ENCODE results near the gene TOX3.

TOX3 gene

DNA sequence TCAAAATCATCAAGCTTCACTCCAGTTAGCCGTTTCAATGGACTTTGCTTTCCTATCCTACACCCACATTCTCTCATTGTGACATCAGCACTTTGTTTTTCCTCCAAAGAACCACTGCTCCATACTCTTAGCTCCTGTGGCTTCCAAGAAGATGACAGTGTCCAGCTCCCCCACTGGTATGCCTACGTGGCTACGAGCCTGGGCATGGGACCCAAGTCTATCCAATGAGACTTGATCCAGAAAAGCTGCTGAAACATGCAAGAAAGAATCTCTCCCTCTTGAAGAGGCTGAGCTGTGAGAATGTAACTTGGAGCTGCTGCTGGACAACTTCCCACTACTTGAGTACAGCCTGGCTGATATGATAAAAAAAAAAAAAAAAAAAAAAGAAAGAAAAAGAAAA lies 9.4 kb downstream of the TOX3 start:
- no peak for DNase-seq (ENCODE audit: low spot score)

DNA sequence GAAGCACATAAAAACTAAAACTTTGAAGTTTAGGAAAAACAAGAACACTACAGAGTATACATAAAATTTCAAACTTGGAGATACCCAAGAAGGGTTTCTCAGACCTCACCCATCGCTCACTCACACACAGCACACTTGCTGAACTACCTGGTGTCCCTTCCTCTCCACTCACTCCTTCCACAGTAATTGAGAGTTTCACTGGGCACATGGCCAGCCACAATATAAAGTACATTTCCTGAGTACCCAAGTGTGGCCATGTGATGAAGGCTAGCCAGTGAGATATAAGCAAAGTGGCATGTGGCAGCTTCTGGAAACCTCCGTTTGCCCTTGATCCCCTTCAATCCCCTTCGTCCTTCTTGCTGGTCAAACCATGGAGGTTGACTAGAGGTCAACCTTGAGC lies 11.9 kb downstream of the TOX3 start:
- no peak for DNase-seq (ENCODE audit: low spot score)

DNA sequence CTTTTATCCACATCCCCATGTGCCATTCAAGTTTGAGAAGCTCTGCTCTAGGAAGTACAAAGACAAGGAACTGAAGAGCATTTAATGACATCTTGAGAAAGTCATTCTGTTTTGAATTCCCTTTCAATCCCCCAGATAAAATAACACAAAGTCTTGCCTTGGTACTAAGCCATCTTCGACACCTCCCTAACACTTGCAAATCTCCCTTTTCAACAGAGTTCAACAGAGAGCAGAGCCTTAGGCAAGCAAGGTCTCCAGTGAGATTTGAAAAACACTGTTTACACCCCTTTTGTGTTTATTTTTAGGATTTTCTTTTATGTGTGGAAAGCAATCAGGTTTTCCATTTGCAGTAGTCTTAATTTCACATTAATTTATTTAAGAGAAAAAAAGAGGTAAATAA lies 13.6 kb downstream of the TOX3 start:
- DNase-seq (ENCODE audit: low spot score): no peak

DNA sequence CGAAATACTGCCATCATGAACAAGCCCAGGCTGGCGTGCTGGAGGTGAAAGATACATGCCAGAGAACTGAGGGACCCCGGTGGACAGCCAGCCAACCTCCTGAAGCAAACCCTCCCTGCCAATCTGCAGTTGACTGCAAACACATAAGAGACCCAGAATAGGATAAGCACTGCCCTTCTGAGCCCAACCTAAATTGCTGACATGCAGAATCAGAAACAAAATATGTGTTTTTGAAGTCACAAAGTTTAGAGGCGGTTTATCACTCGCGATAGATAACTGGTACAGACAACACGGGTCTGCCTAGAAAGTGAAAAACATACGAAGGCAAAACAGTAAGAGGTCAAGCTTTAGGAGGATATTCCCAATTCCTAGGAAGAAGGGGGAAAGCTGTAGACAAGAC lies 14.6 kb downstream of the TOX3 start:
- no peak for DNase-seq (ENCODE audit: low spot score)

DNA sequence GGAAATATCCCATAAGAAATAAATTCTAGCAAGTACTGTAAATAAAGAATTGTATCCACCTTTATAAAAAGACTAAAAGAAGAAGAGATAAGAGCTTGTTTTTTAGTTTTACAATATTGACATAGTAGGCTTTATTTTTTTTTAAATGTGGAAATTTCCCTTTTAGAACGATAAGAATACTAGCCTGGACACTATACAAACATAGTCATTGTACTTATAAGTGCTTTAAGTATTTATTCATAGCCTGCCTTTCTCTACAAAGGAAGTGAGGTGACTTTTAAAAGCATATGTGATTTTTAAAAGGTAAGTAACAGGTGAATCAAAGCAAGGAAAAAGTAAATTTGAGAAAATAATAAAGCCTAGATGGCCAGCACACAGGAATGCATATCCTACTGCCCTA lies 17.7 kb downstream of the TOX3 start:
- no peak for DNase-seq (ENCODE audit: low spot score)

DNA sequence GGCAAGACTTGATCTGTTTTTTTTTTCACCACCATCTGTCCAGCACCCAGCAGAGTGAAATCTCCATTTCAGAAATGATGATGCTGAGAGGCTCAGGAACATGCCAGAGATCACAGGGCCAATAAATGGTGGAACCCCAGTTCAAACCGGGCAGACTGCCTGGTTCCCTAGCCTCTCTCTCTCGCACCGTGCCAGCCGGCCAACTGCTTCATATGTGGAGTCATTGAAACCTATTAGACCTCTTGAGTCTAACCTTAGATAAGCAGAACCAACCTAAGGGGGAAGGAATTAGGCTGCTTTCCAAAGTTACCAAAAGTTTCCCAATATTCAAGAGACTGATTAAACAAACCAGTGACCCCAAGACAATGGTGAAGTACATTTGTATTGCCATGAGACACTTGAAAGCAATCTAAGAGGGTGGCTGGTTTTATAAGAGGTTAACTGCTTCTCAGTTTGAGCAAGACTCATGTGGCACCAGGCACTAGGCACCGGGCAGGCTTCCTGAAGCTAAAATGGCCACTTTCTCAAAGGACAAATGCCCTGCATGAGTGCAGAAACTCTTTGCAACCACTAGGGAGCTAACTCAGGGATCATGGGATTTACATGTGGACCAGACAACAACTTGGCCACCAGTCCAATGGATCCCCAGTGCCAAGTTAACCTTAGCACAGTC lies 18.4 kb downstream of the TOX3 start:
- no peak for DNase-seq (ENCODE audit: low spot score)

DNA sequence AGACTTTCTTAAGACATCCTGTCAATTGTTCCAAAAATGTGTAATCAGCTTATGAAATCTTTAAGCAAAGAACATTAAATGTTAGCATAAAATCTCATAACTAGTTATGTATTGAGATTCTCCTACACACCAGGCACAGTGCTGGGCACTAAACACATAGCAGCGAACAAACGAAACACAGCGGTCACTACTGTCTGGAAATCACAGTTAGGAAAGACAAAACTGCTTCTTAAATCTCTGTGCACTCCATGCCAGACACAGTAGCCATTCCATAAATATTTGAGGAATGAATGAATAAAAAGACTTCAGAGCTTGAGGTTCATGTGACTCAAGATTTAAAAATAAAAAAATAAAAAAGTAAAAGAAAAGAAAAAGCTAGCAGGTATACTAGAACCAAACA lies 20.1 kb downstream of the TOX3 start:
- DNase-seq (ENCODE audit: low spot score): no peak

DNA sequence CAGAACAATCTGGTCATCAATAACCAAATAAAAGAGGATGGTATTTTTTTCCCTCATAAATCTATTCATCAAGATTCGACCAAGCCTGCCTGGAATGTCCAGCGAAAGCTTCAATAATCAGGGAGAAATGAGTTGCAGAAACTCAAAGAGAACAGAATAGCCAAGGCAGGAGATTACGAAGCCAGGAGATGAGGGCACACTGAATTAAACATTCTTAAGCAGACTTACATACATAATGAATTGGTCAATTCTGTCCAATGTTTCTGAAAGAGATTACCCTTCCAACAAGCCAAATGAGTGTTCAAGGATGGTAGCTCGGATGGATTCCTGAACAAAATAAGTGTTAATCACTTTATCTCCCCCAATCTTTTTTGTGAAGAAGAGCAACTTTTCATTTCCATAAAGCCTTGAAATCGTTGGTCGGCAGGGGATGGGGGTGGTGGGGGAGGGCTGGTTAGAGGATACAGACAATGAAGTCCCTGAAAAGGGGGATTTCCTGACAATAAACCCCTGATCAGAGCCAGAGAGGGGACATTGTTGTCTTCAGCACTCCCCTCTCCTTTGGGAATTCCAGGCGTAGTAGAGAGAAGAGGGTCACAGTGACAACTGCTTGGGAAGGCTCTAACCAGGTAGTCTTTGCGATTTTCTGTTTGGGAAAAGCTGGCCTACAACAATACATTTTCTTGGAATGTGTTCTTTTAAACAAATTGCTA lies 20.7 kb downstream of the TOX3 start:
- no peak for DNase-seq (ENCODE audit: low spot score)

DNA sequence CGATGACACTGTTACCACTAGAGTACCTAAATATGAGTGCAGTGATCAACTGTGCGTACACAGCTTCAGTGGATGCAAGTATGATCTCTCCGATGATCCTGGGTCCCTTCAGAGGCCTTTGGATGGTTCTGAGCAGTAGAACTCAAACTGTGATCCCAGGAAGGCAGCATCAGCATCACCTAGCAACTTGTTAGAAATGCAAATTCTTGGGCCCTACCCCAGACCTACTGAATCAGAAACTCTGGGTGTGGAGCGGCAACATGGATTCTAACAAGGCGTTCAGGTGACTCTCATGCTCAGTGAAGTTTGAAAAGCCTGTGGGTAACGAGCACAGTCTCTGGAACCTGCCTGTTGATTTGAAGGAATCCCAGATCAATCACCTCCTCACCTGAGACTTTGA lies 25.4 kb downstream of the TOX3 start:
- DNase-seq (ENCODE audit: low spot score): no peak

DNA sequence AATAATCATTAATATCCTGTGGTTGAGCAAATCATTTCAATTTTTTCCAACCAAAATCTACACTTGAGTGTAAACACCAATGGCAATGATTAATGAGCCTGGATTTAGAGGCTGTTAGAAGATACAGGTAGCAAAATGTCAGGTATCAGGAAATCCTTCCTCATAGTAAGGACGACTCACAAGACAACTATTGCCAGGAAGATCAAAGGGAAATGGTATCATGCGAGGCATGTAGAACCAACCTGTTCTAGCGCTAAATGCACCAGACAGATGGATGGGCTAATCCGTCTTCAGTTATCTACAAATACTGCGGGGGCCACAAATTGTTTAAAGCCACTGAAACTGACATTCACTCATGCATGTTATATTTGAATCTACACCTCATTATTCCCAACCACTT lies 28.1 kb downstream of the TOX3 start:
- DNase-seq (ENCODE audit: low spot score): no peak

DNA sequence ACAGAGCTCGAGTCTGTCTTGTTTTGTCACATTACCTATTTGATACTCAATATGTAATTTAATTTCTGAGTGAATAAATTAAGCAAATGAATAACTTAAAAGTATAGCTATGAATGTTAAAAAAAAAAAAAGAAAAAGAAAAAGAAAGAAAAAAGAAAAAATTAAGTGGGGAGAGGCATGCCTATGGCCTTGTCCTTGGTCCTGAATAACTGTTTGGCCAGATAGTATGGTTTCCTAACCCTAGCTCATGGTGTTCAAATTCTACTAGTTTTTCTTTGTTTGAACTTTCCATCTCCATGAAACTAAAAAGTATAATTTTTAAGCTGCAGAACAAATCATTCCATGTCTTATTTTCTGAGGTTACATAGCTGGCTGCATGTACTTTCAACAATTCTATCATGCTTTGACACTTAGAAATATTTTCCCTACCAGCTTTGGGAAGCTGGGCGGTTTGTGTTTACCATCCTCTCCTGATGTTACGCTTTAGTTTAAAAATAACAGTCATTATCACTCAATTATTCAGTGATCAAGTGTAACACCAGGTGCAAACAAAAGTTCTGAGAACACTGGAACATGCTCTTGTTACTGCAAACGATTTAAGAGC lies 31.8 kb downstream of the TOX3 start:
- no peak for DNase-seq (ENCODE audit: low spot score)

DNA sequence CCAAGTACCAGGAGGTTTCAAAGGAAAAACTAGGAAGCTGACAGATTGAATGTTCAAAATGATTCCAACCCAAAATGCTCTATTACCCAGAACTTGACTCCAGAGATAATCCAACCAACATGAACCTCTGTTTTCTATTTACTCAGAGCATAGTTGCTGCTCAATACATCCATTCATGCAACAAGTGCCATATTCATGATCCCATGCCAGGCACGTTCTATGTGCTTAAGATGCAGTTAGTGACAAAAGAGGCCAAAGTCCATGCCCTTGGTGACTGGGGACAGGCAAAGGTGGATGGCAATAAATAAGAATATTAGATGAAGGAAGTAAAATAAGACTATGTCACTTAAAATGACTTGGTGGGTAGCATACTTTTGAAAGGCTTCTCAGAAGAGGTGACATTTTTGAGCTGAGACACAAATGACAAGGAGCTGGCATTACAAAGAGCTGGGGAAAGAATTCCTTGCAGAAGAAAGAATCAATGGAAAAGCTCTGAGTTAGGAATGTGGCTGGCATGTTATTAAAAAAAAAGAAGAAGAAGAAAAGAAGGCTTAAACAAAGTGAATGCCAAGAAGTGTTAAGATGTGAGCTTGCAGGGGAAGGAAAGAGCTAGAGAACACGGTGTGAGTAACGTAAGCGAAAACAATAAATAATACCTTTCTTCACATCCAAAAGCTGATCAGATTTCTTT lies 34.5 kb downstream of the TOX3 start:
- no peak for DNase-seq (ENCODE audit: low spot score)

DNA sequence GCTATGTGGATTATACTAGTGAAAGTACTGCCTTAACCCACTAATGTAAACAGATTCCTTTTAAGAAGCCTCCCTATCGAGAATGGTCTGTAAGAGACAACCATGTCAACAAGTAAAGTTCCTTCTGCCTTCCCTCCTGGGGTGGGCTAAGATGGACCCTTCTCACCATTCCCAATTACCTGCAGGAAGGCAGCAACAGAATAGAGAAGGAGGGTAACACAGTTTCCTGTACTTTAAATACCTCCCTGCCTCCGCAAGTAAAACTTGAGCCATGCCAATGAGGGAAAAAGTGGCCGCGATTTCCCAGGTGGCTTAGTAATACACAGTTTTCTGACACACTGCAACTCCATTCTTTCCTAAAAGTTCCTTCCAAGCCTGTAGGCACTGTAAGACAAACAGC lies 45.2 kb downstream of the TOX3 start:
- no peak for DNase-seq (ENCODE audit: low spot score)

DNA sequence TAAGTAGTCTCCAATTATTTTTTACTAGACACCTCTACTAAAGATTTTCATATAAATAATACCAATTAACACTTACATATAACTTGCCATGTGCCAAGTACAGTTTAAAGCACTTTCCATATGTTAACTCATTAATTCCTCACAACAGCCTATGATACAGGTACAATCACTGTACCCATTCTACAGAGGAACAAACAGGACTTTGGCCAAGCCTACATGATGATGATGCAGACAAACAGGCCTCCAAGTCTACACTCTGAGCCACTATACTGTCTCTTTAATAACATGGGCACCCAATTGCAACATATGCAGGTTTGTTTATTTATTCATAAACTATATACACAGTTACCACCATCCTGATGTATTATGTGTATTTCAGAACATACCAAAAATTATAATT lies 46.0 kb downstream of the TOX3 start:
- no peak for DNase-seq (ENCODE audit: low spot score)

DNA sequence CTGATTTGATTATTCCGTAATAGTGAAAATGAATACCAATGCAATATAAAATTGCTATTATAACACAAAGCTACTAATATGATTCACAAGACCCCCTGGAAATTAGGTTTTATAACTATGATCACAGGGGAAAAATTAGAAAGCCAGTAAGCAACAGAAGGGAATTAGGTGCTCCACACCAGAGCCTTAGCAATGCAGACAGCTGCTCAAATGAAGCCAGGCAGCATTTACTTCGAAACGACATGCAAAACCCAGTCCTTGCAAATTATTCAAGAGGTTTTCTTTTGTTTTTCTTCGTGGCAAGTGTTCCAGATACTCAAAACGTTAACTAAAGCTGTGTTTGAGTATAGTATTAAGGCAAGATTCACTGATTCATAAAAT lies 47.9 kb downstream of the TOX3 start:
- no peak for DNase-seq (ENCODE audit: low spot score)

DNA sequence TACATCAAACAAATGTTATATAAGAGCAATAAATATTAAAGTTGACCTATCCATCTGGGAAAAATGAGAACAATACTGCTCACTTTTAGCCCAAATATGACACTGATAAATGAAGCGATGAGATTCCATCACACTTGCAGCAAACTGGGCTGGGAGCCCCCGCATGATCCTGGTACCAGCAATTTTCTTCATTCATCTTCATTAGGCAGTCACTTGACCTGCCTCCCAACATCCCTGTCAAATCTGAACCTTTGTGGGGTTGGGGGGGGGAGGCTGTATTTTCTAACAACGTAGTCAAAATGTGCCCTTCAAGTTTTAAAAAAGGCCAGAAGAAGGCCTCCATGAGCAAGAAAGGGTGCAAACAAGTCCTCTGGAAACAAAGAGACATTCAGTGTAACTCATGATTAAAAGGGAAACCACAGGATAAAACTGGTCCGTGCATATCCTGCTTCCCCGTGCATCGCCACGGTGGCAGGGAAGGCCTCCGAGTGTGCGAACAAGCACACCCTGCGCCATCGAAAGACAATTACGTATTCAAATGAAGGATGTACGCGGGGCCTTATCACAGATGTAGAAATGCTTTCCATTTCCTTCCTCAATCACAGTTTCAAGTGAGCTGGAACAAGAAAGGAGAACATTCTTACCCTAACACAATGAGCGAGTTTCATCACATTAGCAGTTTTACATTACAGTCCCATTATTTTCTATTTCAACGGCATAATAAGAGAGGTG lies 48.4 kb downstream of the TOX3 start:
- no peak for DNase-seq (ENCODE audit: low spot score)

DNA sequence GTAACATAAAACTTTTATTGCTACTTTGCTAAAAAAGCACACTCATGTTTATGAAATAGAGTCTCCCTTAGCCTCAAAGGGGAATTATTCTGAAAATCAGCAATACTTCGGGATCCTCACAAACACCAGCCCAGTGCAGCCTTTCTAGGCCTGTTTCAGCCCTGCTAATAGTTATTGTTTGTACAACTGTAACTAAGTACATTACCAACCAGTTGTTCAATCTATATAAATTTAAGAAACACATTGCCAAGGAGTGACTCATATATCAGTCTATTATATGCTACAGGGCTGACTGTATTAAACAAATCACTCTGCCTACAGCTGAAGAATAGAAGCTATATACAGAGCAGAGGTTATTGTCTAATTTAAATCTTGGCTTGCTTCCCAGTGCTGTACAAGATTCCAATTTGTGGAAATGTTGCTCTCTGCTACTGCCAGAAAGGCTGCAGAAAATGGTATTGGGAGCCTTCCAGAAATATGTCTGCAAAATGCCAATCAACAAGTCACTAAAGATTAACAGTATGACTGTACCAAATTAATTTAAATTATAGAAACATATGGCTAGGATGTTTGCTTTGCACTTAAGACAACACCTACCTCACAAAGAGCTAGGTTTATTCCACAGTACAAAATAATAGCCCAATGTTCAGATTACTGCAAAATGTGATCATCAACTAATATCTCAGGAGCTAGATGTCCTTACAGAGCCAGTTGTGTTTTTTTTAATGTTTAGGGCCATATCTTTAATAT lies 49.7 kb downstream of the TOX3 start:
- no peak for DNase-seq (ENCODE audit: low spot score)

DNA sequence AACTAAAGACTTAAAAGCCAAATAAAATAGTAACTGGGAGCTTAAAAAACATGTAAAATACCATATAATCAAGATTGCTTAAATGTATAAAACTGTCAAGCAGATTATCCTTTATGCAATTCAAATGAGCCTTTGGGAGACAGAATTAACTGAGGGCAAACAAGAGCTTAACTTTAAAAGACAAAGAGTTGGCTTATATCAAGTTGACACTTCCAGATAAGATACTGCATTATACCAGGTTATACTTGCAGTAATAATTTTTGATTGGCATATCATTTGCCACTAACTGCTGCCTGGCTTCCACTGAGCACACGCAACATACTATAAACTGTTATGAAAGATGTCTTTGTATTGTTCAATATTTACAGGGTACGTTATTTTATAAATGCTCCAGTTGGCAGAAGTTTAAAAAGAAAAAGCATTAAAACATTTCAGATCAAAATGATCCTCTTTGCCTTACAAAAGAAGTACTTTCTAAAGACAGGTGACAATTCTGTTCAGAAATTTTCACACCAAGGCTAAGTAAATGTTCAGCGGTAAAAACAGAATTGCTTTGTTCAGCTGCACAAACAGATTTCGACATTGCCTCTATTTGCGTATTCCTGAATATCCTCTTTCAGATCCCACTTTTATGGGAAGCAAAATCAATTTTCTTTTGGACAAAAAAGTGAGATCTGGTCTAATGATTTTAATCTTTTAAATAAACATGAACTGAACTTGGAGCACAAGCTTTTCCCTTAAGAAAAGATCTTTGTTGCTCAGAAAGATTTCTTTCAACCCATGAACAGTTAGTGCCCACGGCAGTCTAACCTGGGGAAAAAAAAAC lies 50.7 kb downstream of the TOX3 start:
- DNase-seq (ENCODE audit: low spot score): no peak

DNA sequence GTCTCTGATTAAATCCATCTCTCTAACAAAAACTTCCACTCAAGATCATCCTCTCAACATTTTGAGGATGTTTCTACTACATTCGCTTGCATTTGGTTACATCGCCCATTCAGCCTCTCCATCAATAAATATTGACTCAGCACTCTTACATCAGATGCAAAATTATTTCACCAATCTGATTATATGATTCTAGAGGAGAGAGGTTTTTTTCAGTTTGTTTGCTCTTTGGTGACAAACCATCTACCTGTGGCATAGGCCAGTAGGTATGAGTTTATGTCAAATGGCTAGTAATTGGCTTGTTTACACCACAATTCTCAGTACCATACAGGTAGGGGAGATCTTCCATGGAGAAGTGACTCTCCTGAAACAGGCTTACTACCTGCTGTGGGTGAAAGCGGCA lies 52.3 kb downstream of the TOX3 start:
- no peak for DNase-seq (ENCODE audit: low spot score)

DNA sequence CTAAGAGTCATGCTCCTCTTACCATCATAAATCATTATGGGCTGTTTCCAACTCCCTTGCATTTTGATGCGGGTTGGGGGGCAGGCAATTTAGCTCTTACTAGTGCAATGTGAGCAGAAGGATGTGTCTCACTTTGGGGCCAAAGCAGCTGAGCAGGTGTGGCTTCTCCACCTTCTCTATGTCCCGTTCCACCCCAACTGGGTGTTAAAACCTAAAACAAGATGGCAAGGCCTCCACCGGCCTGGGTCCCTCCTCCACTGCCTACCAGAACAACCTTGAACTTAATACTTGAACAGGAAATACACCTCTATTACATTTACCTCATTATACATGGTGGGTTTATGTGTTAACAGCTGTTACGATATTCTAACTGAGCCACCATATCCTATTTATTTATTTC lies 52.8 kb downstream of the TOX3 start:
- no peak for DNase-seq (ENCODE audit: low spot score)

All from left forelimb (tissue), 1 donor.